OCI-LY3 (cell line): ENCODE data around the gene ZFP57.
A peak's percentile ranks its signal among the peaks of the same experiment; 100 is the strongest.

Source experiments
- H2AFZ ChIP-seq: fragments of 200-600, 300-600 bp; shearing (Covaris generic); 2 replicates; pipeline ENCODE4 v1.6.0; 2014; ENCODE audit warnings: antibody characterized with exemption, low read depth, low read length
- H3K27ac ChIP-seq: fragments of 200-600, 300-600 bp; sonication (generic); 2 replicates; pipeline ENCODE4 v1.5.1; 2014; ENCODE audit warnings: mild to moderate bottlenecking, low read length, moderate library complexity, mixed read lengths
- H3K27me3 ChIP-seq: fragments of 200-600, 300-600 bp; sonication (generic); 2 replicates; pipeline ENCODE4 v1.6.1; 2014; ENCODE audit warnings: low read depth, low read length, mixed read lengths
- H3K36me3 ChIP-seq: fragments of 200-600, 300-600 bp; sonication (generic); replicated peaks from 2 replicates; pipeline ENCODE3; 2014; ENCODE audit warnings: low read depth, low read length, mixed read lengths
- H3K4me1 ChIP-seq: fragments of 300-600, 200-600 bp; sonication (generic); 2 replicates; pipeline ENCODE4 v1.6.1; 2014; ENCODE audit warnings: low read length, mixed read lengths
- H3K4me2 ChIP-seq: fragments of 200-600, 300-600 bp; sonication (generic); 2 replicates; pipeline ENCODE4 v1.6.1; 2014; ENCODE audit warnings: low read length, mixed read lengths
- H3K4me3 ChIP-seq: fragments of 300-600, 200-600 bp; sonication (generic); 2 replicates; pipeline ENCODE4 v1.5.1; 2014; ENCODE audit warnings: antibody characterized with exemption, mild to moderate bottlenecking, low read length, moderate library complexity
- H3K79me2 ChIP-seq: fragments of 300-600, 200-600 bp; shearing (Covaris generic); 2 replicates; pipeline ENCODE4 v1.6.1; 2014; ENCODE audit warnings: mild to moderate bottlenecking, low read length, mixed read lengths
- H3K9ac ChIP-seq: fragments of 300-600, 200-600 bp; shearing (Covaris generic); 2 replicates; pipeline ENCODE4 v1.6.0; 2014; ENCODE audit warnings: mild to moderate bottlenecking, low read length, moderate library complexity
- H3K9me3 ChIP-seq: fragments of 200-600, 300-600 bp; shearing (Covaris generic); 2 replicates; pipeline ENCODE4 v1.6.1; 2014; ENCODE audit warnings: low read length, mixed read lengths; ENCODE audit not compliant: insufficient read depth
- H4K20me1 ChIP-seq: fragments of 200-600, 300-600 bp; sonication (generic); 2 replicates; pipeline ENCODE4 v1.6.1; 2016; ENCODE audit warnings: low read length, mixed read lengths; ENCODE audit not compliant: insufficient read depth
- EZH2phosphoT487 ChIP-seq: fragments of 200-600 bp; shearing (Covaris generic); IDR thresholded peaks from 2 replicates; pipeline ENCODE4 v1.6.1; 2018; ENCODE audit warnings: antibody characterized with exemption, mixed run types, low read depth
- TF ChIP-seq, protein P1 (sequence below): fragments of 200-600, 300-600 bp; sonication (generic); IDR thresholded peaks from 2 replicates; pipeline ENCODE4 v1.5.1; 2014; ENCODE audit warnings: antibody characterized with exemption, low read length, low read depth

ZFP57 gene

DNA sequence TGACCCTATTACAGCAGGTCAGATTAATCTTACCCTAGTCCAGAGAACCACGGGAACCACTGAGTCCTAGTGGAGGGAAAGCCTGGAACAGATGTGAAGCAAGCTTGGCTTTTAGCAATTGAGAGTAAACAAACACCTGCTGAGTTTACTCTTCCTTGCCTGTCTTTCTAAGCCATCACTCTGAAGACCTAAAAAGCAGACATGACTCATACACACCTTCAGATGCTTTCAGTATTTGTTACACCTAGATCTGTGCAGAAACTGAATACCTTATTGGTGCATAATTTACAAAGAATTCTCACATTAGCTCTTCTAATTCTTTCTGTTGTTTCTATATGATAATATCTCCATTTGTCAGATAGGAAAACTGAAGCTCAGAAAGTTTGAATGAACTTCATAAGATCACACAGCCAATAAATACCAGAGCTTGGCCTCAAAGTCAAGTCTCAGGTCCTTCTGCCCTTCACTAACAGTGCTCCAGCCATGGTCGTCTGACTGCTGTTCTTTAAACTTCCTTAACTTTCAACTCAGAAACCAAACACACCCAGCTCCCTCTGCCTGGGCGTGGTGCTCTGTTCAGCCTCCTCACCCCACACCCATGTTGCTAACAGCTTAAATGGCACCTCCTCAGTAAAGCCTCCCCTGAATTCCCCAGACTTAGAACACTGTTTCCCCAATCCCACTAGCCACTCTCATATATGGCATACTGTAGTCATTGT, 39.4 kb downstream of the ZFP57 start:
- no peaks in the 10 kb centered on the region for H3K36me3 ChIP-seq
- no peaks in the 10 kb centered on the region for H4K20me1 ChIP-seq
- no peaks in the 10 kb centered on the region for H3K9me3 ChIP-seq
- no peak overlapping the region for H2AFZ ChIP-seq
- no peak overlapping the region for H3K27ac ChIP-seq
- no peak overlapping the region for H3K4me3 ChIP-seq
- H3K4me1 ChIP-seq, result peaks cover 5% of the 10 kb centered on the region; the same call in 1 of the 2 replicates
- TF ChIP-seq, protein P1, sequence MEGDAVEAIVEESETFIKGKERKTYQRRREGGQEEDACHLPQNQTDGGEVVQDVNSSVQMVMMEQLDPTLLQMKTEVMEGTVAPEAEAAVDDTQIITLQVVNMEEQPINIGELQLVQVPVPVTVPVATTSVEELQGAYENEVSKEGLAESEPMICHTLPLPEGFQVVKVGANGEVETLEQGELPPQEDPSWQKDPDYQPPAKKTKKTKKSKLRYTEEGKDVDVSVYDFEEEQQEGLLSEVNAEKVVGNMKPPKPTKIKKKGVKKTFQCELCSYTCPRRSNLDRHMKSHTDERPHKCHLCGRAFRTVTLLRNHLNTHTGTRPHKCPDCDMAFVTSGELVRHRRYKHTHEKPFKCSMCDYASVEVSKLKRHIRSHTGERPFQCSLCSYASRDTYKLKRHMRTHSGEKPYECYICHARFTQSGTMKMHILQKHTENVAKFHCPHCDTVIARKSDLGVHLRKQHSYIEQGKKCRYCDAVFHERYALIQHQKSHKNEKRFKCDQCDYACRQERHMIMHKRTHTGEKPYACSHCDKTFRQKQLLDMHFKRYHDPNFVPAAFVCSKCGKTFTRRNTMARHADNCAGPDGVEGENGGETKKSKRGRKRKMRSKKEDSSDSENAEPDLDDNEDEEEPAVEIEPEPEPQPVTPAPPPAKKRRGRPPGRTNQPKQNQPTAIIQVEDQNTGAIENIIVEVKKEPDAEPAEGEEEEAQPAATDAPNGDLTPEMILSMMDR, result no peak
- H3K27me3 ChIP-seq, result no peaks in the 10 kb centered on the region
- H3K79me2 ChIP-seq, result no peaks in the 10 kb centered on the region
- no peak overlapping the region for H3K9ac ChIP-seq
- H3K4me2 ChIP-seq, result no peak overlapping the region

GRCh38 chr6:29637247-29637646, 43.7 kb downstream of the ZFP57 start:
- H3K4me1 ChIP-seq, result peaks cover 13% of the 10 kb centered on the region
- H3K79me2 ChIP-seq, result no peaks in the 10 kb centered on the region
- TF ChIP-seq, protein P1, result no peak
- no peak for TF ChIP-seq EZH2phosphoT487
- no peaks in the 10 kb centered on the region for H4K20me1 ChIP-seq
- no peak overlapping the region for H3K9ac ChIP-seq
- H3K4me3 ChIP-seq, result no peak overlapping the region
- H3K9me3 ChIP-seq, result no peaks in the 10 kb centered on the region
- H3K27me3 ChIP-seq, result no peaks in the 10 kb centered on the region
- H3K36me3 ChIP-seq, result no peaks in the 10 kb centered on the region
- no peak overlapping the region for H2AFZ ChIP-seq
- H3K4me2 ChIP-seq, result no peak overlapping the region
- no peak overlapping the region for H3K27ac ChIP-seq

DNA sequence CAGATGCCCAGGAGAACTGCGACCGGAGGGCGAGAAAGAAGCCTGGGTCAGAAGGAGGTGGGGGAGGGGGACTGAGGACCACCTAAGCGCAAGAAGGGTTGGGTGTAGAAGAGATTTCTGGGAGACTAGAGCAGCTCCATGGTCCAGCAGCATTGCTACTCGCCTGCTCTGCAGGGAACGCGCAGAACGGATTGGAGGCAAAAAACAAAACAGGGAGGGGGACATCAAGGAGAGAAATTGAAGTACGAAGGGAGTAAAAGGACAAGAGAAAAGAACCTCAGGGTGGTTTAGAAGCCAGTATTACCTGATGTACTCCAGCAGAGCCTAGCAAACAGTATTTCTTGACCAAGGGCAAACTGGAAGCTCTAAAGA, 47.4 kb downstream of the ZFP57 start:
- Histone ChIP-seq H3K27me3 (no peaks in the 10 kb centered on the region), H3K4me2 (peak overlapping the region; percentile 80), H4K20me1 (peaks cover 7% of the 10 kb centered on the region; the same call in 1 of the 2 replicates), H3K9me3 (no peaks in the 10 kb centered on the region), H2AFZ (0 out of 2 replicates have a peak overlapping the region, but pooled peaks have one; percentile 27), H3K36me3 (peaks cover 9% of the 10 kb centered on the region), H3K4me3 (peak overlapping the region; percentile 95), H3K4me1 (peaks cover 25% of the 10 kb centered on the region), H3K79me2 (no peaks in the 10 kb centered on the region), H3K9ac (peak overlapping the region; percentile 89), H3K27ac (peak overlapping the region; percentile 83)
- no peak for TF ChIP-seq EZH2phosphoT487
- TF ChIP-seq, protein P1, result no peak

GRCh38 chr6:29632789-29633533, 48.0 kb downstream of the ZFP57 start, which contains the start of gene GABBR1:
TSS of gene GABBR1 (minus strand) at chr6:29633183. CDS start at chr6:29632385, 798 bp downstream.
- Histone ChIP-seq H3K27ac (peak within 1 kb of the TSS; percentile 83), H3K27me3 (no peaks in the 10 kb centered on the region), H3K4me2 (peak within 1 kb of the TSS; percentile 80), H2AFZ (peak within 1 kb of the TSS; percentile 75; the same call in 1 of the 2 replicates), H3K36me3 (peaks cover 9% of the 10 kb centered on the region), H3K4me3 (peak within 1 kb of the TSS; percentile 95), H3K79me2 (no peaks in the 10 kb centered on the region), H3K9ac (peak within 1 kb of the TSS; percentile 89), H4K20me1 (peaks cover 7% of the 10 kb centered on the region; the same call in 1 of the 2 replicates), H3K4me1 (peaks cover 25% of the 10 kb centered on the region), H3K9me3 (no peaks in the 10 kb centered on the region)
- TF ChIP-seq, protein P1, result no peak
- no peak for TF ChIP-seq EZH2phosphoT487
